Upper lobe of left lung (tissue), 6 donors: Measurements from ENCODE around the gene KRT31. TPM values are rescaled to one million over a fixed set of nuclear protein-coding genes. Genes with fewer than 3 reads are reported as not detected.
"Not testable (repeated sequence)": the region's sequence is repeated elsewhere in the genome, so short reads cannot be mapped to it uniquely, and the experiment has no call there.

Source experiments
- ATAC-seq, 2 donors: fragments of 200-7000 bp; cut with Tn5 transposase; one replicate each; pipeline ENCODE4 v1.9.1; 2022; ENCODE audit warnings: mild to moderate bottlenecking in 2 of 2, moderate library complexity in 2 of 2; ENCODE audit not compliant: low FRiP score in 2 of 2
- DNase-seq, 2 donors: peaks; one replicate each; pipeline ENCODE4 v3.0.0-alpha.2; 2019 to 2020
- H3K27ac ChIP-seq, 4 donors: fragments of 200-600 bp; sonication (generic); one replicate each; pipeline ENCODE4 v1.5.1; 2016 to 2019
- H3K27me3 ChIP-seq, 4 donors: fragments of 200-600 bp; sonication (generic); one replicate each; pipeline ENCODE4 v1.5.1; 2017 to 2019
- H3K36me3 ChIP-seq, 4 donors: fragments of 200-600 bp; sonication (generic); one replicate each; pipeline ENCODE4 v1.5.1; 2016 to 2019
- H3K4me1 ChIP-seq, 4 donors: fragments of 200-600 bp; sonication (generic); one replicate each; pipeline ENCODE4 v1.5.1; 2018 to 2019
- H3K4me3 ChIP-seq, 4 donors: fragments of 200-600 bp; sonication (generic); one replicate each; pipeline ENCODE4 v1.5.1; 2017 to 2019; ENCODE audit warnings: mild to moderate bottlenecking in 2 of 4, moderate library complexity in 1 of 4
- H3K9me3 ChIP-seq, 4 donors: fragments of 200-600 bp; sonication (generic); one replicate each; pipeline ENCODE4 v1.5.1; 2018 to 2019
- CTCF ChIP-seq, 6 experiments: fragments of 450-650 bp in 4 of 6; fragments of 200-600 bp in 2 of 6; sonication (generic) in 2 of 6; IDR thresholded peaks; one replicate each; pipeline ENCODE4 v1.5.1; 2016 to 2019; ENCODE audit warnings: antibody characterized with exemption in 6 of 6
- EP300 ChIP-seq, 4 donors: sonication (generic); formaldehyde crosslinking; IDR thresholded peaks; one replicate each; pipeline ENCODE4 v1.5.1; 2017; ENCODE audit warnings: antibody characterized with exemption in 4 of 4, control low read depth in 2 of 4
- POLR2A ChIP-seq, 4 donors: fragments of 450-650 bp; IDR thresholded peaks; one replicate each; pipeline ENCODE4 v1.5.1; 2016 to 2017; ENCODE audit warnings: antibody characterized with exemption in 4 of 4, mild to moderate bottlenecking in 2 of 4
- POLR2AphosphoS5 ChIP-seq, 2 donors: sonication (generic); formaldehyde crosslinking; IDR thresholded peaks; one replicate each; pipeline ENCODE4 v1.5.1; 2017; ENCODE audit warnings: antibody characterized with exemption in 2 of 2
- WGBS, 2 donors: methylation state at CpG; one replicate each; pipeline ENCODE4 v1.1.5; 2017 to 2018; 5-methylcytosine and 5-hydroxymethylcytosine counted together
- total RNA-seq, 6 donors: library from RNA; depleted of rRNA in 4 of 6; stranded (reverse); fragments of >200 nt in 4 of 6; gene quantifications; one replicate each; pipeline versions ENCODE4 v1.1.0 to v1.2.1, GENCODE V29; 2016 to 2021
- donor health status: DM: no; HTN: no; CAD: no; lungs with moderate emphysema.
- donor health status: DM: no; HTN: yes; CAD: no; lungs with severe emphysema.

The KRT31 gene
- total RNA-seq, 6 donors from 2014 or later: not detected

GRCh38 chr17:41434005-41434404 is 36.6 kb upstream of the KRT31 start:
- DNase-seq (no peak), ATAC-seq (no peak)
- Histone ChIP-seq H3K4me1 (no peaks in the 10 kb centered on the region), H3K4me3 (no peak overlapping the region), H3K9me3 (no peaks in the 10 kb centered on the region), H3K36me3 (no peaks in the 10 kb centered on the region), H3K27ac (no peak overlapping the region), H3K27me3 (no peaks in the 10 kb centered on the region)
- WGBS, 2 donors: 51 to 62% methylated on average over 4 of the region's 4 CpGs
- TF ChIP-seq CTCF (IDR thresholded peaks at IDR 0.05) (no peak), POLR2AphosphoS5 (IDR thresholded peaks at IDR 0.05) (no peak), POLR2A (IDR thresholded peaks at IDR 0.05) (no peak), EP300 (IDR thresholded peaks at IDR 0.05) (no peak)

- H3K4me1 ChIP-seq: no peaks in the 10 kb centered on the region
- 63 to 70% methylated on average over 4 of the region's 4 CpGs for WGBS, 2 donors
- H3K27me3 ChIP-seq: no peaks in the 10 kb centered on the region
- H3K4me3 ChIP-seq: no peak overlapping the region
- no peaks in the 10 kb centered on the region for H3K9me3 ChIP-seq
- H3K27ac ChIP-seq: no peak overlapping the region
- ATAC-seq (no peak), DNase-seq (no peak)
- TF ChIP-seq CTCF (IDR thresholded peaks at IDR 0.05) (no peak), EP300 (IDR thresholded peaks at IDR 0.05) (no peak), POLR2A (IDR thresholded peaks at IDR 0.05) (no peak), POLR2AphosphoS5 (IDR thresholded peaks at IDR 0.05) (no peak)
- H3K36me3 ChIP-seq: no peaks in the 10 kb centered on the region
Measured at GRCh38 chr17:41433586-41433985, 36.2 kb upstream of the KRT31 start.

GRCh38 chr17:41430376-41430775 is 33.0 kb upstream of the KRT31 start:
- 86 to 87% methylated on average over 9 of the region's 9 CpGs for WGBS, 2 donors
- not testable (repeated sequence) for ATAC-seq, H3K27me3 ChIP-seq, H3K4me1 ChIP-seq, H3K27ac ChIP-seq, H3K36me3 ChIP-seq, H3K4me3 ChIP-seq, H3K9me3 ChIP-seq, DNase-seq

- H3K9me3 ChIP-seq: no peaks in the 10 kb centered on the region
- ATAC-seq (no peak), DNase-seq (no peak)
- no peaks in the 10 kb centered on the region for H3K27me3 ChIP-seq
- TF ChIP-seq EP300 (IDR thresholded peaks at IDR 0.05) (no peak), CTCF (IDR thresholded peaks at IDR 0.05) (no peak), POLR2AphosphoS5 (IDR thresholded peaks at IDR 0.05) (no peak), POLR2A (IDR thresholded peaks at IDR 0.05) (no peak)
- H3K4me3 ChIP-seq: no peak overlapping the region
- no peak overlapping the region for H3K27ac ChIP-seq
- WGBS, 2 donors: 79 to 80% methylated on average over 7 of the region's 7 CpGs
- no peaks in the 10 kb centered on the region for H3K36me3 ChIP-seq
- no peaks in the 10 kb centered on the region for H3K4me1 ChIP-seq
Measured at GRCh38 chr17:41429667-41430066, 32.3 kb upstream of the KRT31 start.

GRCh38 chr17:41428591-41429291 is 31.3 kb upstream of the KRT31 start:
- DNase-seq (no peak), ATAC-seq (no peak)
- Histone ChIP-seq H3K4me3 (no peak overlapping the region), H3K27ac (no peak overlapping the region), H3K9me3 (no peaks in the 10 kb centered on the region), H3K27me3 (no peaks in the 10 kb centered on the region), H3K4me1 (no peaks in the 10 kb centered on the region), H3K36me3 (no peaks in the 10 kb centered on the region)
- 66 to 73% methylated on average over 4 of the region's 4 CpGs for WGBS, 2 donors
- TF ChIP-seq EP300 (IDR thresholded peaks at IDR 0.05) (no peak), POLR2A (IDR thresholded peaks at IDR 0.05) (no peak), POLR2AphosphoS5 (IDR thresholded peaks at IDR 0.05) (no peak), CTCF (IDR thresholded peaks at IDR 0.05) (no peak)
